ENCODE data around the gene NRXN3. TPM values are rescaled to one million over a fixed set of nuclear protein-coding genes. Genes with fewer than 3 reads are reported as not detected.

NRXN3 gene
- total RNA-seq, 1 donor from 2014 or later, result 5.9 TPM

- Histone ChIP-seq H3K4me2 (no peak overlapping the region), H3K27ac (no peak overlapping the region), H3K27me3 (no peaks in the 10 kb centered on the region), H3K9me3 (ENCODE audit: low read depth) (no peaks in the 10 kb centered on the region), H3K4me1 (peaks cover 12% of the 10 kb centered on the region), H2AFZ (replicated peaks) (no peak overlapping the region), H3K9ac (no peak overlapping the region), H4K20me1 (ENCODE audit: low read depth) (no peaks in the 10 kb centered on the region), H3K4me3 (no peak overlapping the region), H3K36me3 (no peaks in the 10 kb centered on the region), H3F3A (ENCODE audit: low read depth) (no peaks in the 10 kb centered on the region), H3K79me2 (ENCODE audit: low read depth) (no peaks in the 10 kb centered on the region)
- Mint-ChIP-seq H3K9me3 (no peaks in the 10 kb centered on the region), H3K4me1 (peaks cover 14% of the 10 kb centered on the region), H3K4me3 (no peak overlapping the region), H3K27me3 (ENCODE audit: insufficient read depth, low read depth) (peaks cover 3% of the 10 kb centered on the region), H3K27ac (no peak overlapping the region), H3K36me3 (no peaks in the 10 kb centered on the region)
- TF ChIP-seq CTCF (IDR thresholded peaks at IDR 0.05), result no peak
- no peak for TF ChIP-seq EZH2phosphoT487 (IDR thresholded peaks at IDR 0.05)
- no peak for TF ChIP-seq EZH2 (IDR thresholded peaks at IDR 0.05)
- DNase-seq (ENCODE audit: low spot score), result no peak
Observed at GRCh38 chr14:79260406-79260805, 1090.2 kb downstream of the NRXN3 start.

- H3K4me1 ChIP-seq, result no peaks in the 10 kb centered on the region
- Mint-ChIP-seq H3K4me1 (no peaks in the 10 kb centered on the region), H3K27me3 (ENCODE audit: insufficient read depth, low read depth) (peaks cover 3% of the 10 kb centered on the region), H3K27ac (no peak overlapping the region), H3K36me3 (no peaks in the 10 kb centered on the region), H3K4me3 (no peak overlapping the region), H3K9me3 (no peaks in the 10 kb centered on the region)
- H4K20me1 ChIP-seq (ENCODE audit: low read depth), result no peaks in the 10 kb centered on the region
- no peaks in the 10 kb centered on the region for H3K27me3 ChIP-seq
- no peaks in the 10 kb centered on the region for H3K36me3 ChIP-seq
- H3K27ac ChIP-seq, result no peak overlapping the region
- TF ChIP-seq EZH2 (IDR thresholded peaks at IDR 0.05) (no peak), CTCF (IDR thresholded peaks at IDR 0.05) (no peak), EZH2phosphoT487 (IDR thresholded peaks at IDR 0.05) (no peak)
- H3K9ac ChIP-seq, result no peak overlapping the region
- no peaks in the 10 kb centered on the region for H3F3A ChIP-seq (ENCODE audit: low read depth)
- no peaks in the 10 kb centered on the region for H3K79me2 ChIP-seq (ENCODE audit: low read depth)
- H3K9me3 ChIP-seq (ENCODE audit: low read depth), result no peaks in the 10 kb centered on the region
- H2AFZ ChIP-seq (replicated peaks), result no peak overlapping the region
- no peak overlapping the region for H3K4me2 ChIP-seq
- H3K4me3 ChIP-seq, result no peak overlapping the region
- no peak for DNase-seq (ENCODE audit: low spot score)
Observed at GRCh38 chr14:79265366-79265946, 1095.3 kb downstream of the NRXN3 start.

GRCh38 chr14:79270361-79270760 is 1100.2 kb downstream of the NRXN3 start:
- peaks cover 4% of the 10 kb centered on the region for H3K27me3 Mint-ChIP-seq (ENCODE audit: insufficient read depth, low read depth)
- Histone ChIP-seq H3F3A (ENCODE audit: low read depth) (no peaks in the 10 kb centered on the region), H3K4me2 (no peak overlapping the region), H3K4me3 (no peak overlapping the region), H3K27ac (no peak overlapping the region), H3K9ac (no peak overlapping the region), H4K20me1 (ENCODE audit: low read depth) (no peaks in the 10 kb centered on the region), H3K4me1 (no peaks in the 10 kb centered on the region), H2AFZ (replicated peaks) (no peak overlapping the region), H3K79me2 (ENCODE audit: low read depth) (no peaks in the 10 kb centered on the region), H3K27me3 (peaks cover 11% of the 10 kb centered on the region), H3K36me3 (no peaks in the 10 kb centered on the region), H3K9me3 (ENCODE audit: low read depth) (no peaks in the 10 kb centered on the region)
- TF ChIP-seq EZH2 (IDR thresholded peaks at IDR 0.05) (no peak), CTCF (IDR thresholded peaks at IDR 0.05) (no peak)
- H3K27ac Mint-ChIP-seq, result no peak overlapping the region
- H3K36me3 Mint-ChIP-seq, result no peaks in the 10 kb centered on the region
- no peaks in the 10 kb centered on the region for H3K9me3 Mint-ChIP-seq
- no peak for DNase-seq (ENCODE audit: low spot score)
- no peaks in the 10 kb centered on the region for H3K4me1 Mint-ChIP-seq
- H3K4me3 Mint-ChIP-seq, result no peak overlapping the region
